Measurements from ENCODE around the gene MREG.

MREG gene

GRCh38 chr2:216013080-216013909 is at the start of gene MREG:
Gene MREG (minus strand): TSS chr2:216013551. CDS start chr2:216013327, 224 bp downstream.
- DNase-seq = peak; percentile 86

GRCh38 chr2:216059233-216059834 is 46.0 kb upstream of the MREG start:
- no peak for DNase-seq

- no peak for DNase-seq
Measured at GRCh38 chr2:216057688-216058193, 44.4 kb upstream of the MREG start.

- no peak for DNase-seq
Measured at GRCh38 chr2:216056739-216057138, 43.4 kb upstream of the MREG start.

- DNase-seq = no peak
Measured at GRCh38 chr2:216055680-216056079, 42.3 kb upstream of the MREG start.

GRCh38 chr2:216052420-216052819 is 39.1 kb upstream of the MREG start:
- DNase-seq = no peak

- DNase-seq = no peak
Measured at GRCh38 chr2:216051350-216051749, 38.0 kb upstream of the MREG start.

- no peak for DNase-seq
Measured at GRCh38 chr2:216049452-216049851, 36.1 kb upstream of the MREG start.

- no peak for DNase-seq
Measured at GRCh38 chr2:216047397-216047796, 34.0 kb upstream of the MREG start.

GRCh38 chr2:216044883-216045486 is 31.6 kb upstream of the MREG start:
- no peak for DNase-seq

- DNase-seq = no peak
Measured at GRCh38 chr2:216043949-216044348, 30.6 kb upstream of the MREG start.

- DNase-seq = no peak
Measured at GRCh38 chr2:216041438-216041837, 28.1 kb upstream of the MREG start.

GRCh38 chr2:216039918-216040317 is 26.6 kb upstream of the MREG start:
- no peak for DNase-seq

- peak; percentile 17 for DNase-seq
Measured at GRCh38 chr2:216034065-216034464, 20.7 kb upstream of the MREG start.

- DNase-seq = no peak
Measured at GRCh38 chr2:216033403-216033802, 20.1 kb upstream of the MREG start.

GRCh38 chr2:216031960-216032689 is 18.8 kb upstream of the MREG start:
- no peak for DNase-seq

GRCh38 chr2:216030216-216030615 is 16.9 kb upstream of the MREG start:
- DNase-seq = no peak

GRCh38 chr2:216029416-216030129 is 16.2 kb upstream of the MREG start:
- no peak for DNase-seq

GRCh38 chr2:216024779-216025336 is 11.5 kb upstream of the MREG start:
- no peak for DNase-seq

GRCh38 chr2:216023055-216023648 is 9.8 kb upstream of the MREG start:
- DNase-seq = peak; percentile 7

GRCh38 chr2:216021768-216022565 is 8.6 kb upstream of the MREG start:
- DNase-seq = no peak

All from NCI-H1105 (cell line).